DMS79 treated with DMSO at 0.1 percent for 48 hours (cell line): ENCODE measurements around the gene IFRD2.
"Not testable (repeated sequence)": the region's sequence is repeated elsewhere in the genome, so short reads cannot be mapped to it uniquely, and the experiment has no call there.

ENCODE experiments used
- DNase-seq: peaks from one replicate; lab custom pipeline; 2025; lab: John Stamatoyannopoulos, UW

IFRD2 gene

DNA sequence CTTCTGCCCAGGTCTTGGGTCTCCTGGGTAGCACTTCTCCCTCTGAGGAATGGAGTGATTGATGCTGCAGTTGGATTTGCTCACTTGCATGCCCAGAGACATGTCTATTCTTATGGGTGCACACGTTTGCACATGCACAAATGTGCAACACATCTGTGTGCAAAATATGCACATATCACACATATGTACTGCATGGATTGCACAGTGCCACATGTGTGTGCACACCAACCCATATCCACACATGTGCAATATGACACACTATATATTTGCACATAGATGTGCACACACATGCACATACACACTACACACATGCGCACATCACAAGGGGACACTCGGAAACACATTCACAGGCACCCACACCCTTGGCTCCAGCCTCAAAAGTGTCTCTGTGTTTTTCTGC lies 24.0 kb downstream of the IFRD2 start:
- no peak for DNase-seq

DNA sequence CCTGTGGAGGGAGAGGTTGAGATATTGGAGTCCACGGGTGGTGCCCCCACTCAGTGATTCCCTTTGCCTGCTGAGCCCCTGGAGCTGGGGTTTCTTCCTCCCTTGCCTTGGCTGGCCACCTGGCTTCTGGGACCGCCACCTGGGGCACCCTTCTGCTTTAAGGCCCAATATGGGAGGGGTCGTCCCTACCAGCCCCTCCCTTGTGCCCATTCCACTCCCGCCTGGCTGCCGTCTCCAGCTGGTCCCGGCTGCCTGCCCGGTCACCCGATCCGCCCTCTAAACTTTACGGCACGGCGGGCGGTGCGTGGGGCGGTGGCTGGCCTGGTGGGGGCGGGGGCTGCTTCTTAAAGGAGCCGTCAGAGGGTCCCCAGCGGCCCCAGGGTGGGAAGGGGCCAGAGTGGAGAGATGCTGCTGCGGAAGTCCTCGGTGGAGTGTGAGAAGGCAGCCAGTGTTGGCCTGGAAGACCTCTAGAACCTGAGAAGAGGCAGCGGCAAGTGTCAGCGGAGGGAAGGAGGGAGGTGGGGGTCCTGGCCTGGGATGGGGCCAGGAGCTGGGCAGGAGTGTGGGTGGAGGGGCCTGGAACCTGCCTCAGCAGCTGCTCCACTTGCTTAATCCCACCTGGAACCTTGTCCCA lies 24.8 kb downstream of the IFRD2 start:
- peak; percentile 16 for DNase-seq

- DNase-seq, result no peak
Measured at GRCh38 chr3:50266836-50267235, 25.4 kb downstream of the IFRD2 start.

DNA sequence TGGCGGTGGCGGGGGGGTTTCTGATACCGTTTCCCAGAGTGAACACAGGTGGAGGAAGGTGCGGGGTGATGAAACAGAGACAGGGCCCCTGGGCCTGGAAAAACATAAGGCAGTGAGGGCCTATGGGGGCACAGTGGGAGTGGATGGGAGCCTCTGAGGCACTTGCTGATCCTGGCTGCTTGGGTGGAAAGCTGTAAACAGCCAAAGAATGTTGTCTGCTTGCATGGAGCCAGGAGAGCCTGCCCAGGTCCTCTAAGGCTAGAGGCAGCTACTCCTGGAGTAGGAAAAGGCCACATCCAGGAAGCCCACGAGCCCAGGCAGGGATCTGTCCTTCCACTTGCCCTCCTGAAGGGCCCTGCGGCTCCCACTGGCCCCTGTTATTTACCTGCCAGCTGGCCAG lies 26.2 kb downstream of the IFRD2 start:
- no peak for DNase-seq

DNA sequence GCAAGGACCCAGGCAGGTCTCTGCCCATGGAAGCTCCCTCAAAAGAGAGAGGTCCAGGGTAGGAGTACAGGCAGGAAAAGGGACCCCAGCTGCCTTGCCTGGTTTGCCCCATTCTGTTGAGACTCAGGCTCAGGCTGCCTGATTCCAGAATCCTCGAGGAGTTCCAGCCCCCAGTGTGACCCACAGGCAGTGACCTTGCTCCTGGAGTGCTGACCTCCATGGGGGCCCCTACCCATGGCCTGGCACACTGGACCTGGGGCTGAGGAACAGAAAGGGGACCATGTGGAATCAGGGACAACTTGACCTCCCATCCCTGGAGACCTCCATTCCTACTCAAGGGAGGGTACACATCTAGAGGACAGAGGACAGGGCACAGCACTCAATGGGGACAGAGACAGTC lies 26.7 kb downstream of the IFRD2 start:
- no peak for DNase-seq

DNA sequence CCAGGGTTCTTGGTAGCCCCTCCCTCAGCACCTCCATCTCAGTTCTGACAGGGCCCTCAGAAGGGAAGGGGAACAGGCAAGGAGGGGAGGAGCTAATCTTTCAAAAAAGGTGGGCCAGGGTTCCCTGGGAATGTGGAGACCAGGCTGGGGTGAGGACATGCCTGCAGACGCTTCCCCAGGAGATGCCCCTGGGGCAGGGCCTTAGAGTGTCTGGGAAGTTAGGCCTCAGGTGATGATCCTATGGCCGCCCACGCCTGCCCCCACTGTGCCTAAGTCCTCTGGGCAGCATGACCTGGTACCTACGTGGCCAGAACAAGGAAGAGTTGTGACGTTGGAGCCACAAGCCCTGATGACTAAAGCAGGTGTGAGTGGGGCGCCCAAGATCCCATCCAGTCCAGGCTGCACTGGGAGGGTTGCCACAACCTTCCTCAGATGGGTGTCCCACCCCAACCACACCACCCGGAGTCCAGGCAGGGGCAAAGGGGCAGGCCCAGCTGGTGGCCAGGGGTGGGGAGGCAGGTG lies 27.2 kb downstream of the IFRD2 start:
- DNase-seq, result no peak

- no peak for DNase-seq
Measured at GRCh38 chr3:50264383-50264963, 27.8 kb downstream of the IFRD2 start.

GRCh38 chr3:50263478-50264382 lies 28.5 kb downstream of the IFRD2 start:
- no peak for DNase-seq

DNA sequence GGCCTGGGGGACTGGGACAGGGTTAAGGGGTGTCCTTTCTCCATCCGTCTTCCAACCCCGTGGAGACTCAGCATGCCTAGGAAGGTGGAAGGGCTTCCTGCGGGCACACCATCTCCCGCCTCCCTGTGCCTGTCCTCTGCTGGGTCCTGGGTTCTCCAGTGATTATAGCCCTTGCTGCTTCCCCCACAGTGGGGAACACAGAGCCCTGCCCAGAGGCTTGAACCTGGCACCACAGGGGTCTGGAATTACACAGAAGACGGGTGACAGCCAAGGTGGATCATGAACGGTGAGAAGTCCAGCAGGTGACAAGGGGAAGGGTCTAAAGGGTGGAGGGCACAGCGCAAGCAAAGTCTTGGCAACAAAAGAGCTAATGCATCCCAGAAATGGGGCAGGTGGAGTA lies 29.5 kb downstream of the IFRD2 start:
- no peak for DNase-seq

- DNase-seq, result not testable (repeated sequence)
Measured at GRCh38 chr3:50262200-50262599, 30.0 kb downstream of the IFRD2 start.

DNA sequence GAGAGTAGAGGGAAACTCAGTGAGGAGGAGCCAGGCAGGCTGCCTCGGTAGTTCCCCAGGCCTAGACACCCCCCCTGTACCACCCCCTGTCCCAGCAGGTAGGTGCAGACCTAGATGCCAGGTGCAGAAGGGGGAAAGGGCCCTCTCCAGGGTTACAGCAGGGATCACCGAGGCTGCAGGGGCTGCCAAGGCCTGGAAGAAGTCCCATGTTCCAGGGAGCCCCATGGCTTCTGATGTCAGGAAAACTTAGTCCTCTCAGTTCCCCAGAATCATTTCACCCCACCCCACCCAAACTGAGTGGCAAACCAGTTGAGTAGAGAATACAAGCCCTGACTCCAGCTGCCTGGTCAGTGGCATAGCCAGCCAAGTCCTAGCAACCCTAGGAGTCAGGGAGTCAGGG lies 30.7 kb downstream of the IFRD2 start:
- DNase-seq, result no peak

GRCh38 chr3:50260942-50261441 lies 31.2 kb downstream of the IFRD2 start:
- no peak for DNase-seq

DNA sequence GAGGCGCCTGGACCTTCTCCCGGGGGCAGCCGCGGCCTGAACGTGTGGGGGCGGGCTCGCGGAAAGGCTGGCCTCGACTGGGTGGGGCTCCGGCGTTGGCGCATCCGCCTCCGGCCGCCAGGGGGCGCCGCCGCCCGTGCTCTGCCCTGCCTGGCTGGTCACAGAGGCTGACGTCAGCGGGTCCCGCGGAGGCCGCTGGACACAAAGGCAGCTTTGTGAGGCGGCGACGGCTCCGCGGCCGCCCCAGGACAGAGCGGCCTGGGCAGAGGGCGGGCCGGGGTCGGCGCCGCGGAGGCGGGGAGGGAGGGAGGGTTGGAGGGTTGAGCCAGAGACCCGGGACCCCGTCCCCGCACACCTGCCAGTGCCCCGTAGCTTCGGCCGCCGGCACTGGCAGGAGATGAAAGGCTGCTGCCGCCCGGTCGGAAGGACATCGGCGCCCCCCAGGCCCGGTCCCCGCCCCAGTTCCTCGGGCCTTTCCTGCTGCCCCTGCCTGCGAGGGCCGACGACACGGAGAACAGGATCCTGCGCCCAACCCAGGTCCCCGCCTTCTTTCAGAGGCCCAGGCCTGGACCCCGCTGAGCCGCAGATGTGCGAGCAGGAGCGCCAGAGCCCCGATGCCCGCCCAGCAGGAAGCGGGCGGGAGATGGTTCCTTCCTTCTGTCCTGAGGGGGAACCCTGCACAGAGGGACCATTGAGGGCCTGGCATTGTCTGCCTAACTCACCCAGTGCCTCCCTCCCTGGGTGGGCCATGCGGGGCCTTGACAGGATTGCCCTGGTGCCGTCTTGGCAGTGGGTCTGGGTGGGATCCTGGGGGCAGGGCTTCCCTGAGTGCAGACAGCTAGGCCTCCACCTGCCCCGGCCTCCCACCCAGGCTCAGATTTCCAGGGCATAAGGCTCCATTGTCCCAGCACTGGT lies 31.9 kb downstream of the IFRD2 start:
- DNase-seq, result peak; percentile 55

- no peak for DNase-seq
Measured at GRCh38 chr3:50259432-50260026, 32.7 kb downstream of the IFRD2 start.

GRCh38 chr3:50258979-50259378 lies 33.2 kb downstream of the IFRD2 start:
- no peak for DNase-seq

DNA sequence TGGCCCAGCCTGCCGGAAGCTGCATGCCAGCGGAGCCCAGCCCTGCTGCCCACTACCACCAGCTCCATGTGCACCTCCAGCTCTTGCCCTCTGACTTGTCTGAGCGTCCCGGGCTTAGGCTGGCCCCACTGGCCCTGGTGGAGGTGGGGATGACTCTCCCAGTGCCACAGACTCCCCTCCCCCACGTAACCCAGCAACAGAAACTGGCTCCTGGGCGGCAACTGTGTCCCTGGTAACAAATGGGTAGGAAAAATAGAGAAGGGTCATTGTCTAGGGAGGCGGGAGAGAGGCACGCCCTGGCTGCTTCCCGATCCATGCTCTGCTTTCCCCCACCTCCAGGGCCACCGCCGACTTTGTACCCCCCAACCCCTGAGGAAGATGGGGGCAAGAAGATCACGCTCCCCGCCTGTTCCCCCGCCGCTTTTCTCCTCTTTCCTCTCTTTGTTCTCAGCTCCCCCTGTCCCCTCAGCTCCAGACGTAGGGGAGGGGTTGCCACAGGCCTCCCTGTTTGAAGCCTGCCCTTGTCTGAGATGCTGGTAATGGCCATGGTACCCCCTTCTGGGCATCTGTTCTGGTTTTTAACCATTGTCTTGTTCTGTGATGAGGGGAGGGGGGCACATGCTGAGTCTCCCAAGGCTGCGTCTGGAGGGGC lies 34.1 kb downstream of the IFRD2 start:
- no peak for DNase-seq

- no peak for DNase-seq
Measured at GRCh38 chr3:50256978-50257890, 35.0 kb downstream of the IFRD2 start.

DNA sequence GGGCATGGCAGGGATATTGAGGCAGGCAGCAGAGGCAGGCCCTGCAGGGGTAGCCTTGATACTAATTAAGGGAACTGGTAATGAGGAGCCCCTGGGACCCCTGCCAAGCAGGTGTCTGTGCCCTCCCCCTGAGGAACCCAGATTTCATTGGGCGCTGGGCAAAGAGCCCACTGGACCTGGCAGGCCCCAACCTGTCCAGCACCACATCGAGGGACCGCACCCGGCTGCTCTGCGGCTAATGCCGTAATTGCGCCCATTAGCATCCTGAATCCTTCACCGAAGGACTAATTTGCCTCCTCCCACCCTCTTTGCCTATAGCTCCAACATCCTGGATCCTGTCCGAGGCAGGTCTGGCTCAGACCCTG lies 37.0 kb downstream of the IFRD2 start:
- peak; percentile 36 for DNase-seq

DNA sequence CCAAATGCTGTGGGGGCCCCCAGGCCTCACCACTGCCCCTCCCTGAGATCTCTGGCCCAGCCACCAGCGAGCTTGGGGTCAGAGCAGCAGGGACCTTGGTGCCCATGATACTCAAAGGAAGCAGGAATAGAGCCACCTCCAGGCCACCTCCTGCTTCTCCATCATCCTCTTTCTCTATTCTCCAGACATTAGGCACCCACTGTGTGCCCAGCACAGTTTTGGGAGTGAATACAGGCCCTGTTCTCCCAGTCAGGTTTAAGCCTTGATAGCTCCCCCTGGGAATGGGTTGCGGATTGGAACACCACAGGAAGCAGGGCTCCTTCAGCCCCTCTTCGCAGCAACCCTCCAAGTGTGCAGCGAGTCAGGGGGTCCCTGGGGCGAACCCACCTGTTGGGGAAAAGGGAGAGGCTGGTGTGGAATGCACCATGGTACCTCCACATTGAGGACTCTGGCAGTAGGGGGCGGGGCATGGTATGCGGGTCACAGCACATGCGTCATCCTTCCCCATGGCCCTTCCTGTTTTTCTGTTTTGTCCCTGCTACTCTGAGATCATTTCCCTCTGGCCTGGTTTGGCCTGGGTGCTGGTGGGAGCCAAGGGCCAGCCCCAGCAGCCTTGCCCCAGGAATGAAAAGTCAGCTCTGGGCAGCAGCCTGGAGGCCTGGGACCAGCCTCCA lies 37.5 kb downstream of the IFRD2 start:
- no peak for DNase-seq
